ENCODE measurements around the gene TROAP.

GRCh38 chr12:49336645-49337584 lies 13.9 kb downstream of the TROAP start, which contains the start of gene C1QL4:
- peak; percentile 42 to 100 for TF ChIP-seq CTCF (IDR thresholded peaks at IDR 0.05)
- no peak for TF ChIP-seq POLR2A (IDR thresholded peaks at IDR 0.05)
- no peak for TF ChIP-seq EP300 (IDR thresholded peaks at IDR 0.05)

Data from suprapubic skin (tissue), 3 donors.